Neural cell (in vitro differentiated cells): Measurements from ENCODE around the gene GNG7. TPM values are rescaled to one million over a fixed set of nuclear protein-coding genes. Genes with fewer than 3 reads are reported as not detected.

ENCODE experiments used
- H2AFZ ChIP-seq: fragments of 200-600, 300-800 bp; sonication (generic), shearing (Covaris generic); 2 replicates; pipeline ENCODE4 v1.6.0; 2014; ENCODE audit warnings: low read depth, mild to moderate bottlenecking, antibody characterized with exemption, low read length, moderate library complexity
- H3F3A ChIP-seq: fragments of 200-600 bp; shearing (Covaris generic); 2 replicates; pipeline ENCODE4 v1.6.1; 2016; ENCODE audit warnings: mild to moderate bottlenecking, moderate library complexity, mixed read lengths, antibody characterized with exemption, low read length; ENCODE audit not compliant: insufficient read depth, poor library complexity, severe bottlenecking
- H3K27ac ChIP-seq: fragments of 200-600, 300-800 bp; sonication (generic), shearing (Covaris generic); 2 replicates; pipeline ENCODE4 v1.5.1; 2014; ENCODE audit warnings: mild to moderate bottlenecking, low read length, moderate library complexity
- H3K27me3 ChIP-seq: fragments of 300-800, 200-600 bp; sonication (generic), shearing (Covaris generic); 2 replicates; pipeline ENCODE4 v1.6.0; 2014; ENCODE audit warnings: mild to moderate bottlenecking, low read depth, low read length, moderate library complexity; ENCODE audit not compliant: insufficient read depth
- H3K36me3 ChIP-seq: fragments of 300-800, 200-600 bp; sonication (generic), shearing (Covaris generic); 2 replicates; pipeline ENCODE4 v1.5.1; 2014; ENCODE audit warnings: mild to moderate bottlenecking, antibody characterized with exemption, low read length, moderate library complexity; ENCODE audit not compliant: insufficient read depth
- H3K4me2 ChIP-seq: fragments of 300-800, 200-600 bp; sonication (generic), shearing (Covaris generic); 2 replicates; pipeline ENCODE4 v1.6.0; 2014; ENCODE audit warnings: mild to moderate bottlenecking, low read length
- H3K4me3 ChIP-seq: fragments of 300-800, 200-600 bp; sonication (generic), shearing (Covaris generic); 2 replicates; pipeline ENCODE4 v1.5.1; 2014; ENCODE audit warnings: mild to moderate bottlenecking, low read length, moderate library complexity
- H3K79me2 ChIP-seq: fragments of 200-600 bp; shearing (Covaris generic); replicated peaks from 2 replicates; pipeline ENCODE4 v1.6.0; 2014; ENCODE audit warnings: mild to moderate bottlenecking, low read length, moderate library complexity; ENCODE audit not compliant: insufficient read depth
- H3K9ac ChIP-seq: fragments of 300-800, 200-600 bp; sonication (generic), shearing (Covaris generic); 2 replicates; pipeline ENCODE4 v1.6.1; 2016; ENCODE audit warnings: mild to moderate bottlenecking, low read length, mixed read lengths
- H3K9me2 ChIP-seq: fragments of 200-600 bp; shearing (Covaris generic); 2 replicates; pipeline ENCODE4 v1.6.1; 2016; ENCODE audit warnings: mild to moderate bottlenecking, low read length, mixed read lengths; ENCODE audit not compliant: insufficient read depth
- H3K9me3 ChIP-seq: fragments of 200-600, 300-800 bp; sonication (generic), shearing (Covaris generic); 2 replicates; pipeline ENCODE4 v1.6.1; 2016; ENCODE audit warnings: mild to moderate bottlenecking, mixed run types, low read length, moderate library complexity, mixed read lengths
- H4K20me1 ChIP-seq: fragments of 200-600 bp; shearing (Covaris generic); 2 replicates; pipeline ENCODE4 v1.6.1; 2016; ENCODE audit warnings: mild to moderate bottlenecking, mixed run types; ENCODE audit not compliant: insufficient read depth
- EP300 ChIP-seq: fragments of 450-650 bp; conservative IDR thresholded peaks from 2 replicates; pipeline ENCODE4 v1.6.1; 2014; ENCODE audit warnings: antibody characterized with exemption, mild to moderate bottlenecking, moderate library complexity; ENCODE audit not compliant: poor library complexity, severe bottlenecking
- EZH2 ChIP-seq: fragments of 200-600, 300-800 bp; shearing (Covaris generic), sonication (generic); IDR thresholded peaks from 2 replicates; pipeline ENCODE4 v1.6.1; 2014; ENCODE audit warnings: antibody characterized with exemption, low read length, borderline replicate concordance, mild to moderate bottlenecking; ENCODE audit not compliant: insufficient read depth, poor library complexity, severe bottlenecking
- MXI1 ChIP-seq: fragments of 450-650 bp; conservative IDR thresholded peaks from 2 replicates; pipeline ENCODE4 v1.6.1; 2014; ENCODE audit warnings: antibody characterized with exemption, mild to moderate bottlenecking; ENCODE audit not compliant: poor library complexity, severe bottlenecking
- POLR2AphosphoS5 ChIP-seq: IDR thresholded peaks from 2 replicates; pipeline ENCODE4 v1.6.1; 2012
- RAD21 ChIP-seq: fragments of 450-650 bp; conservative IDR thresholded peaks from 2 replicates; pipeline ENCODE4 v1.6.1; 2014; ENCODE audit warnings: antibody characterized with exemption, mild to moderate bottlenecking, moderate library complexity
- REST ChIP-seq: IDR thresholded peaks from 2 replicates; pipeline ENCODE4 v1.6.1; 2012; ENCODE audit warnings: borderline replicate concordance
- SMC3 ChIP-seq: fragments of 450-650 bp; conservative IDR thresholded peaks from 2 replicates; pipeline ENCODE4 v1.6.1; 2014; ENCODE audit warnings: antibody characterized with exemption, mild to moderate bottlenecking, moderate library complexity; ENCODE audit not compliant: poor library complexity
- TAF1 ChIP-seq: IDR thresholded peaks from 2 replicates; pipeline ENCODE4 v1.6.1; 2012; ENCODE audit warnings: low read depth
- polyA plus RNA-seq: library from polyadenylated mRNA; depleted of rRNA; stranded (reverse); fragments of >200 nt; gene quantifications from 2 replicates; pipeline ENCODE4 v1.2.3, GENCODE V29; 2014
- TF ChIP-seq, protein P1 (sequence below): fragments of 450-650 bp; IDR thresholded peaks from 2 replicates; pipeline ENCODE4 v1.5.1; 2014; ENCODE audit warnings: antibody characterized with exemption, mild to moderate bottlenecking, moderate library complexity; ENCODE audit not compliant: poor library complexity, severe bottlenecking

The GNG7 gene
- polyA plus RNA-seq, 1 donor from 2014 or later = 3.0 TPM

GRCh38 chr19:2683430-2684003, 19.0 kb downstream of the GNG7 start:
- H2AFZ ChIP-seq = no peak overlapping the region
- no peak overlapping the region for H3K4me2 ChIP-seq
- H3K9ac ChIP-seq = no peak overlapping the region
- H4K20me1 ChIP-seq = no peaks in the 10 kb centered on the region
- no peaks in the 10 kb centered on the region for H3K9me3 ChIP-seq
- H3K79me2 ChIP-seq = no peaks in the 10 kb centered on the region
- TF ChIP-seq POLR2AphosphoS5 (no peak), EP300 (no peak), TAF1 (no peak), RAD21 (no peak), REST (no peak), SMC3 (no peak), EZH2 (no peak), MXI1 (no peak)
- TF ChIP-seq, protein P1, sequence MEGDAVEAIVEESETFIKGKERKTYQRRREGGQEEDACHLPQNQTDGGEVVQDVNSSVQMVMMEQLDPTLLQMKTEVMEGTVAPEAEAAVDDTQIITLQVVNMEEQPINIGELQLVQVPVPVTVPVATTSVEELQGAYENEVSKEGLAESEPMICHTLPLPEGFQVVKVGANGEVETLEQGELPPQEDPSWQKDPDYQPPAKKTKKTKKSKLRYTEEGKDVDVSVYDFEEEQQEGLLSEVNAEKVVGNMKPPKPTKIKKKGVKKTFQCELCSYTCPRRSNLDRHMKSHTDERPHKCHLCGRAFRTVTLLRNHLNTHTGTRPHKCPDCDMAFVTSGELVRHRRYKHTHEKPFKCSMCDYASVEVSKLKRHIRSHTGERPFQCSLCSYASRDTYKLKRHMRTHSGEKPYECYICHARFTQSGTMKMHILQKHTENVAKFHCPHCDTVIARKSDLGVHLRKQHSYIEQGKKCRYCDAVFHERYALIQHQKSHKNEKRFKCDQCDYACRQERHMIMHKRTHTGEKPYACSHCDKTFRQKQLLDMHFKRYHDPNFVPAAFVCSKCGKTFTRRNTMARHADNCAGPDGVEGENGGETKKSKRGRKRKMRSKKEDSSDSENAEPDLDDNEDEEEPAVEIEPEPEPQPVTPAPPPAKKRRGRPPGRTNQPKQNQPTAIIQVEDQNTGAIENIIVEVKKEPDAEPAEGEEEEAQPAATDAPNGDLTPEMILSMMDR = no peak
- no peaks in the 10 kb centered on the region for H3K36me3 ChIP-seq
- H3F3A ChIP-seq = no peaks in the 10 kb centered on the region
- no peak overlapping the region for H3K27ac ChIP-seq
- H3K9me2 ChIP-seq = no peaks in the 10 kb centered on the region
- no peaks in the 10 kb centered on the region for H3K27me3 ChIP-seq
- no peak overlapping the region for H3K4me3 ChIP-seq

DNA sequence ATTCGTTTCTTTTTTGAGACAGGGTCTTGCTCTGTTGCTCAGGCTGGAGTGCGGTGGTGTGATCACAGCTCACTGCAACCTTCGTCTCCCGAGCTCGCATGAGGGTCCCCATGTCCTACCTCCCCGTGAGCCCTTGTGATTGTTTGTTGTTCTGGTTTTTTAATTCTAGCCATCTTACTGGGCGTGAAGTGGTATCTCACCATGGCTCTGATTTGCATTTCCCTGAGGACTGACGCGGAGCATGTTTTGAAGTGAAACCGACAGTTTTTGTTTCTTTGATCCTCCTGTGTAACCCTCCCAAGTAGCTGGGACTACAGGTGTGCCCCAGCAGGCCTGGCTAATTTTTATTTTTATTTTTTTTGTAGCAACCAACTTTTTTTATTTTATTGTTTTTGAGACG, 21.7 kb downstream of the GNG7 start:
- no peaks in the 10 kb centered on the region for H3K9me2 ChIP-seq
- H3K9ac ChIP-seq = no peak overlapping the region
- no peaks in the 10 kb centered on the region for H4K20me1 ChIP-seq

More for the DNA sequence above, 21.7 kb downstream of the GNG7 start:
- TF ChIP-seq POLR2AphosphoS5 = no peak
- TF ChIP-seq REST = no peak
- no peak for TF ChIP-seq MXI1
- TF ChIP-seq RAD21 = no peak
- TF ChIP-seq SMC3 = no peak
- no peak for TF ChIP-seq EP300
- no peak for TF ChIP-seq TAF1
- TF ChIP-seq EZH2 = no peak
- TF ChIP-seq, protein P1 = no peak
- no peak overlapping the region for H3K27ac ChIP-seq
- H3K36me3 ChIP-seq = no peaks in the 10 kb centered on the region
- no peaks in the 10 kb centered on the region for H3K9me3 ChIP-seq
- no peak overlapping the region for H2AFZ ChIP-seq
- no peaks in the 10 kb centered on the region for H3K79me2 ChIP-seq
- H3K4me3 ChIP-seq = no peak overlapping the region
- H3F3A ChIP-seq = no peaks in the 10 kb centered on the region
- H3K27me3 ChIP-seq = no peaks in the 10 kb centered on the region
- no peak overlapping the region for H3K4me2 ChIP-seq
